Measurements from ENCODE around the gene GMFB. TPM values are rescaled to one million over a fixed set of nuclear protein-coding genes. Genes with fewer than 3 reads are reported as not detected.

GMFB gene
- total RNA-seq, 3 donors from 2014 or later: 55.7 to 74.4 (median 57.5) TPM

GRCh38 chr14:54425068-54425467 lies 63.7 kb downstream of the GMFB start:
- TF ChIP-seq, protein P1, sequence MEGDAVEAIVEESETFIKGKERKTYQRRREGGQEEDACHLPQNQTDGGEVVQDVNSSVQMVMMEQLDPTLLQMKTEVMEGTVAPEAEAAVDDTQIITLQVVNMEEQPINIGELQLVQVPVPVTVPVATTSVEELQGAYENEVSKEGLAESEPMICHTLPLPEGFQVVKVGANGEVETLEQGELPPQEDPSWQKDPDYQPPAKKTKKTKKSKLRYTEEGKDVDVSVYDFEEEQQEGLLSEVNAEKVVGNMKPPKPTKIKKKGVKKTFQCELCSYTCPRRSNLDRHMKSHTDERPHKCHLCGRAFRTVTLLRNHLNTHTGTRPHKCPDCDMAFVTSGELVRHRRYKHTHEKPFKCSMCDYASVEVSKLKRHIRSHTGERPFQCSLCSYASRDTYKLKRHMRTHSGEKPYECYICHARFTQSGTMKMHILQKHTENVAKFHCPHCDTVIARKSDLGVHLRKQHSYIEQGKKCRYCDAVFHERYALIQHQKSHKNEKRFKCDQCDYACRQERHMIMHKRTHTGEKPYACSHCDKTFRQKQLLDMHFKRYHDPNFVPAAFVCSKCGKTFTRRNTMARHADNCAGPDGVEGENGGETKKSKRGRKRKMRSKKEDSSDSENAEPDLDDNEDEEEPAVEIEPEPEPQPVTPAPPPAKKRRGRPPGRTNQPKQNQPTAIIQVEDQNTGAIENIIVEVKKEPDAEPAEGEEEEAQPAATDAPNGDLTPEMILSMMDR (IDR thresholded peaks at IDR 0.05): no peak
- peaks cover 12% of the 10 kb centered on the region for H3K4me1 ChIP-seq (ENCODE audit: low read depth)
- peak; percentile 73 for ATAC-seq
- H3K9me3 ChIP-seq: no peaks in the 10 kb centered on the region
- H3K36me3 ChIP-seq (ENCODE audit: low read depth): no peaks in the 10 kb centered on the region
- intact Hi-C loops (cut with DNase I, micrococcal nuclease): no loop called here
- DNase-seq: no peak
- H3K4me3 ChIP-seq: no peak overlapping the region

Other genes with a start within 250 kb of the GMFB start
- gene CDKN3, start 92.0 kb downstream of the GMFB start, total RNA-seq: 10 to 100 TPM in 1 of 3 donors, 1 to 10 TPM in 2; 1.7 to 18.2 (median 3.4) TPM
- 100 to 1,000 TPM in 2 of 3 donors, 10 to 100 TPM in 1; 99.9 to 115 (median 101) TPM for gene CNIH1, start 47.6 kb downstream of the GMFB start, total RNA-seq
- gene CGRRF1, start 20.9 kb upstream of the GMFB start, total RNA-seq: 10 to 100 TPM; 17.0 to 25.2 (median 22.5) TPM
- 10 to 100 TPM; 14.7 to 82.1 (median 16.5) TPM for gene SAMD4A, start 78.1 kb upstream of the GMFB start, total RNA-seq